Transverse colon (tissue), 4 donors: ENCODE measurements around the gene LGALS9. TPM values are rescaled to one million over a fixed set of nuclear protein-coding genes. Genes with fewer than 3 reads are reported as not detected.

Source experiments
- DNase-seq: peaks from one replicate; pipeline ENCODE4 v3.0.0-alpha.2; 2019
- H3K27ac ChIP-seq, 4 donors: fragments of 200-600 bp; sonication (generic); 2 replicates each; pipeline ENCODE4 v1.5.1; 2016 to 2018; ENCODE audit warnings: inconsistent platforms in 4 of 4
- H3K27me3 ChIP-seq: fragments of 200-600 bp; sonication (generic); 2 replicates; pipeline ENCODE4 v1.5.1; 2017; ENCODE audit warnings: inconsistent platforms
- H3K36me3 ChIP-seq, 4 donors: fragments of 200-600 bp; sonication (generic); 2 replicates each; pipeline ENCODE4 v1.5.1; 2017 to 2019; ENCODE audit warnings: inconsistent platforms in 4 of 4
- H3K4me1 ChIP-seq, 4 donors: fragments of 200-600 bp; sonication (generic); 2 replicates each; pipeline ENCODE4 v1.5.1; 2017 to 2020; ENCODE audit warnings: inconsistent platforms in 4 of 4
- H3K4me3 ChIP-seq, 4 donors: fragments of 200-600 bp; sonication (generic); 1 replicate in 1 of 4; 2 replicates in 3 of 4; pipeline versions ENCODE4 v1.5.1 to v1.6.1; 2017 to 2019; ENCODE audit warnings: inconsistent platforms in 4 of 4
- H3K9me3 ChIP-seq, 2 donors: fragments of 200-600 bp; sonication (generic); 2 replicates each; pipeline ENCODE4 v1.5.1; 2017 to 2019; ENCODE audit warnings: inconsistent platforms in 2 of 2
- CTCF ChIP-seq, 5 experiments: fragments of 200-600 bp in 3 of 5; fragments of 450-650 bp in 2 of 5; sonication (generic) in 3 of 5; IDR thresholded peaks; 1 replicate in 2 of 5; 2 replicates in 3 of 5; pipeline ENCODE4 v1.5.1; 2016 to 2017; ENCODE audit warnings: antibody characterized with exemption in 5 of 5, inconsistent platforms in 3 of 5, mild to moderate bottlenecking in 2 of 5, moderate library complexity in 1 of 5
- EP300 ChIP-seq: sonication (generic); formaldehyde crosslinking; IDR thresholded peaks from one replicate; pipeline ENCODE4 v1.6.1; 2017; ENCODE audit warnings: antibody characterized with exemption, low read depth
- POLR2A ChIP-seq: fragments of 450-650 bp; IDR thresholded peaks from one replicate; pipeline ENCODE4 v1.6.1; 2016; ENCODE audit warnings: antibody characterized with exemption, mild to moderate bottlenecking, moderate library complexity
- POLR2AphosphoS5 ChIP-seq, 3 donors: sonication (generic); formaldehyde crosslinking; IDR thresholded peaks; one replicate each; pipeline ENCODE4 v1.6.1; 2016; ENCODE audit warnings: antibody characterized with exemption in 3 of 3
- WGBS, 2 donors: methylation state at CpG; one replicate each; pipeline ENCODE4 v1.1.5; 2018; ENCODE audit warnings: low coverage in 1 of 2; 5-methylcytosine and 5-hydroxymethylcytosine counted together
- in situ Hi-C, 4 donors: fragments of 200-750 bp; cut with MboI; loops; one replicate each; pipeline versions ENCODE4 v1.15.0 to v1.15.1; 2017; ENCODE audit warnings: low sequenced_read_pairs in 3 of 4, low pct_ligation_motif_present in 1 of 4, low pct_unique_long_range_greater_than_20kb in 1 of 4
- intact Hi-C: fragments of 100-400 bp; cut with DNase I; formaldehyde crosslinking; loops from one replicate; pipeline ENCODE4 v1.15.1; 2023; ENCODE audit warnings: low total_unique reads
- total RNA-seq, 4 donors: library from RNA; depleted of rRNA; stranded (reverse); fragments of >200 nt; gene quantifications; one replicate each; pipeline ENCODE4 v1.1.0, GENCODE V29; 2016

LGALS9 gene
- total RNA-seq, 4 donors from 2014 or later: 245 to 463 (median 368) TPM

- no peak overlapping the region for H3K27ac ChIP-seq
- no peak for DNase-seq
- H3K27me3 ChIP-seq: no peaks in the 10 kb centered on the region
- intact Hi-C loops (no loop called here), in situ Hi-C loops (loop anchor here (5.0 to 10.0 kb wide), 5 partner anchors 55 to 218 kb away; no protein-coding TSS in a partner anchor)
- H3K4me3 ChIP-seq: no peak overlapping the region
- H3K4me1 ChIP-seq: no peaks in the 10 kb centered on the region
- 73 to 76% methylated on average over 6 of the region's 6 CpGs for WGBS, 2 donors
- no peaks in the 10 kb centered on the region for H3K36me3 ChIP-seq
- no peaks in the 10 kb centered on the region for H3K9me3 ChIP-seq
- no peak for TF ChIP-seq POLR2A
- no peak for TF ChIP-seq POLR2AphosphoS5 (IDR thresholded peaks at IDR 0.05)
- no peak for TF ChIP-seq EP300
- TF ChIP-seq CTCF (IDR thresholded peaks at IDR 0.05): no peak
Observed at GRCh38 chr17:27659683-27660082, 28.7 kb downstream of the LGALS9 start.

GRCh38 chr17:27660436-27660835, 29.4 kb downstream of the LGALS9 start:
- intact Hi-C loops: no loop called here

GRCh38 chr17:27663936-27664605, 33.1 kb downstream of the LGALS9 start:
- TF ChIP-seq POLR2A (no peak), POLR2AphosphoS5 (IDR thresholded peaks at IDR 0.05) (no peak), CTCF (IDR thresholded peaks at IDR 0.05) (no peak), EP300 (no peak)
- WGBS, 2 donors: 84 to 100% methylated on average over 1 to 8 of the region's 8 CpGs
- H3K4me3 ChIP-seq: no peak overlapping the region
- DNase-seq: no peak
- no peaks in the 10 kb centered on the region for H3K27me3 ChIP-seq
- H3K36me3 ChIP-seq: no peaks in the 10 kb centered on the region
- intact Hi-C loops: no loop called here
- H3K27ac ChIP-seq: no peak overlapping the region
- no peaks in the 10 kb centered on the region for H3K9me3 ChIP-seq
- in situ Hi-C loops: loop anchor here in 3 of 4 donors (5.0 to 10.0 kb wide), 2 partner anchors 81 to 88 kb away; no protein-coding TSS in a partner anchor
- no peaks in the 10 kb centered on the region for H3K4me1 ChIP-seq

More at GRCh38 chr17:27660436-27660835, 29.4 kb downstream of the LGALS9 start:
- in situ Hi-C loops: loop anchor here in 3 of 4 donors (5.0 to 10.0 kb wide), 2 partner anchors 84 to 92 kb away; no protein-coding TSS in a partner anchor
- no peaks in the 10 kb centered on the region for H3K36me3 ChIP-seq
- H3K4me1 ChIP-seq: no peaks in the 10 kb centered on the region
- H3K9me3 ChIP-seq: no peaks in the 10 kb centered on the region
- no peak for TF ChIP-seq POLR2AphosphoS5 (IDR thresholded peaks at IDR 0.05)
- TF ChIP-seq EP300: no peak
- no peak for TF ChIP-seq CTCF (IDR thresholded peaks at IDR 0.05)
- TF ChIP-seq POLR2A: no peak
- H3K27me3 ChIP-seq: no peaks in the 10 kb centered on the region
- WGBS, 2 donors: 67% methylated on average over 3 of the region's 3 CpGs; no CpG with 5 or more reads in 1 of the 2 donors
- no peak overlapping the region for H3K27ac ChIP-seq
- H3K4me3 ChIP-seq: no peak overlapping the region
- no peak for DNase-seq

- TF ChIP-seq EP300 (no peak), POLR2AphosphoS5 (IDR thresholded peaks at IDR 0.05) (no peak), POLR2A (no peak), CTCF (IDR thresholded peaks at IDR 0.05) (no peak)
- H3K4me3 ChIP-seq: no peak overlapping the region
- no peaks in the 10 kb centered on the region for H3K4me1 ChIP-seq
- H3K27ac ChIP-seq: no peak overlapping the region
- intact Hi-C loops (no loop called here), in situ Hi-C loops (loop anchor here in 3 of 4 donors (5.0 to 10.0 kb wide), 2 partner anchors 80 to 88 kb away; no protein-coding TSS in a partner anchor)
- no peaks in the 10 kb centered on the region for H3K27me3 ChIP-seq
- 67 to 89% methylated on average over 1 to 2 of the region's 2 CpGs for WGBS, 2 donors
- H3K9me3 ChIP-seq: no peaks in the 10 kb centered on the region
- no peak for DNase-seq
- H3K36me3 ChIP-seq: no peaks in the 10 kb centered on the region
Observed at GRCh38 chr17:27664606-27664965, 33.6 kb downstream of the LGALS9 start.
